GM19463 (cell line): Measurements from ENCODE around the gene PGD.
A peak's percentile ranks its signal among the peaks of the same experiment; 100 is the strongest.
"Not testable (repeated sequence)": the region's sequence is repeated elsewhere in the genome, so short reads cannot be mapped to it uniquely, and the experiment has no call there.

Experiments
- ATAC-seq: cut with Tn5 transposase; IDR thresholded peaks from one replicate; pipeline ENCODE4 v1.9.1; 2021; ENCODE audit warnings: mild to moderate bottlenecking, moderate library complexity; ENCODE audit not compliant: unreplicated experiment

Gene PGD

GRCh38 chr1:10398278-10398733, 558 bp upstream of the PGD start:
- no peak for ATAC-seq

- no peak for ATAC-seq
These were observed 629 bp downstream of the PGD start for GRCh38 chr1:10399444-10399941.

- no peak for ATAC-seq
These were observed 1.1 kb downstream of the PGD start for GRCh38 chr1:10400013-10400412.

DNA sequence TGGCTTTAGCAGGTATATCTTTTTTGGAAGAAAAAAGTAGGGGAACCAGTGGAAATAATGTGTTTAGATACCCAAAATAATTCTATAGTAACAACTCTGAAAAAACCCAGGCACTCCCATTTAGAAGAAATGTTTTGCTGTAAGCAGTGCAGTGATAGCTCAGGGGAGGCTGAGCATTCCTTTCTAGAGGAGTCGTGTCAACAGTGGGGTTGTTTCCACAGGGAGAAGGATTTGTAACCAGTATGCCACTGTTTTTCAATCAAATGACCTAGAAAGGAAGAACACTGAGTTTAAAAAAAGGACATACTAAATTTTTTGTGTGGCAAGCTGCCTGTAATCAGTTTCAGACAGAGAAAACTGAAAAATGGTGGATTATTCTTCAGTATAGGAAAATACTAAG, 2.4 kb downstream of the PGD start:
- ATAC-seq = no peak

- no peak for ATAC-seq
These were observed 3.9 kb downstream of the PGD start for GRCh38 chr1:10402729-10403274.

DNA sequence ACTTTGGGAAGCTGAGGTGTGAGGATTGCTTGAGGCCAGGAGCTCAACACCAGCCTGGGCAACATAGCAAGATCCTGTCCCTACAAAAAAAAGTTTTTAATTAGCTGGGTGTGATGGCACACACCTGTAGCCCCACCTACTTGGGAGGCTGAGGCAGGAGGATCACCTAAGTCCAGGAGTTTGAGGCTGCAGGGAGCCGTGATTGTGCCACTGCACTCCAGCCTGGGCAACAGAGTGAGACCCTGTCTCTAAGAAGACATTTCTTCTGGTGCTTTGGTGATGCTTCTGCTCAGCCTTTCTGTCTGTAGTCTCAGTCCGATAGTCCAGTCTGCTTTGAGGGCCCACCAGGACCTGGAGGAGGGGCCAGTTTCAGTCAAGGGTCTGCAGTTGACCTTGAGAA, 8.3 kb downstream of the PGD start:
- no peak for ATAC-seq

DNA sequence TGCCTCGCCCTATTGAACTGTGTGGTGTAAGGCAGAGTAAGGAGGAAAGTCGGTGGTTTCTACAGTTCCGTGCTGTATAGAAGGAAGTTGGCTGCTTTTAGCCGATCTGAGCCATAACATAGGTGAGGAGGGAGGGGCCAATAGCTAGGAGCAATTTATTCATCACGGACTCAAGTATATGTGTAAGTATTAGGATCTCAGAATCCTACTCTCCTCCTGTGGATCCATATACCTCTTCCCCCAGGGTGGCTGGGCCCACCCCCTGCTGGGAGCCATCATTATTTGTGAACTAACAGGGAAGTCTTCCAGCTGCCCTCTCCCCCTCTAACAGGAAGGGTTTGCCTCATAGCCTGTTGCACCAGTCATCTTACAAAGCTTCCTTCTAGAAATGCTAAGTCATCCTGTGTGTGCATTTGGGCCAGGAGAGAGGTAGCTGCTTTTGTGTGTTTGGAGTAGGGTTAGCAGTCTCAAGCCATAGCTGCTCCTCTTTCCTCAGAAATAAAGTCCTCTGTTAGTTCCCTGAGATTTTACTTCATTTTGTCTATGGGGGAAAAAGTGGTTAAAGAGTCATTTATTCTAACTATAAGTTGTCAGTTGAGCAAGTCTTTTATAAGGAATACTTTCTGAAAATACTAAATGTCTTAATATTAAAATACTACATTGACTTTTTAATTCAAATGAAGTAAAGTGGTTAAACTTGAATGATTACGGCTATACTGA, 16.5 kb downstream of the PGD start:
- ATAC-seq = no peak

- not testable (repeated sequence) for ATAC-seq
These were observed 17.1 kb downstream of the PGD start for GRCh38 chr1:10415967-10416366.

DNA sequence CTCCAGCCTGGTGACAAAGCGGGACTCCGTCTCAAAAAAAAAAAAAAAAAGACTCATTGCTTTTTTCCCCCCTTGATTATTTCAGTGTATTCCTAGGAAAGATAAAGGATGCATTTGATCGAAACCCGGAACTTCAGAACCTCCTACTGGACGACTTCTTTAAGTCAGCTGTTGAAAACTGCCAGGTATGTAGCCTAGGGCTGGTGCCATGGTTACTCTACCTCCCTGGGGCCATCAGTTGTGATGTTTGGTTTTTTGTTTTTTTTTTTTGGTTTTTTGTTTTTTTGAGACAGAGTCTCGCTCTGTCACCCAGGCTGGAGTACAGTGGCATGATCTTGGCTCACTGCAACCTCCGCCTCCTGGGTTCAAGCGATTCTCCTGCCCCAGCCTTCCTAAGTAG, 19.9 kb downstream of the PGD start:
- ATAC-seq = not testable (repeated sequence)

GRCh38 chr1:10419351-10419750, 20.5 kb downstream of the PGD start:
- no peak for ATAC-seq

DNA sequence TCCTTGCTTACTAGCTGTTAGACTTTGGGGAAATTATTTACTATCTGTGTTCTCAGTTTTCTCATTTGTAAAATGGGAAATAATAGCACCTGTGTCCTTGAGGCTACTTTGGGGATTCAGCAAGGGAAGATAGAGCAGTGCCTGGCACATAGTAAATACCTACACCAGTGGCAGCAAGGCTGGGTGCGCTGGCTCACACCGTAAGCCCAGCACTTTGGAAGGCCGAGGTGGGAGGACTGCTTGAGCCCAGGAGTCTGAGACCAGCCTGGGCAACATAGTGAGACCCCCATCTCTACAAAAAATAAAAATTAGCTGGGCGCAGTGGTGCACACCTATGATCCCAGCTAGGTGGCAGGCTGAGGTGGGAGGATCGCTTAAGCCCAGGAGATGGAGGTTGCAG, 22.8 kb downstream of the PGD start:
- no peak for ATAC-seq

DNA sequence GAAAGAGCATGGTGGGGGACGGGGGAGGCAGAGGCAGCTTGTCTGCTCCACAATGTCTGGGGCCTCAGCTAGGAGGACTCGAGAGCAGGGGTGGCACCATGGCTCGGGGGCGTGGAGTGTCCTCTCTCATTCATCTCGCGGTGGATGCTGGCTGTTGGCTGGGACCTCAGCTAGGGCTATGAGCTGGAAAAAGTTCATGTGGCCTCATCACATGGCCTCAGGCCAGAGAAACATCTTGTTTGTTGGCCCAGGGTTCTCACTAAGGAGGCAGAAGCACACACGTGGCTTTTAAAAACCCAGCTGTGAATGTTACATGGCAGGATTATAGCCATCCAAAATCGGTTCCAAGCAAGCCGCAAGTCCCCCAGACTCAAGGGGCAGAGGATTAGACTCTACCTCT, 25.2 kb downstream of the PGD start:
- ATAC-seq = no peak

GRCh38 chr1:10424651-10425050, 25.8 kb downstream of the PGD start:
- ATAC-seq = no peak

DNA sequence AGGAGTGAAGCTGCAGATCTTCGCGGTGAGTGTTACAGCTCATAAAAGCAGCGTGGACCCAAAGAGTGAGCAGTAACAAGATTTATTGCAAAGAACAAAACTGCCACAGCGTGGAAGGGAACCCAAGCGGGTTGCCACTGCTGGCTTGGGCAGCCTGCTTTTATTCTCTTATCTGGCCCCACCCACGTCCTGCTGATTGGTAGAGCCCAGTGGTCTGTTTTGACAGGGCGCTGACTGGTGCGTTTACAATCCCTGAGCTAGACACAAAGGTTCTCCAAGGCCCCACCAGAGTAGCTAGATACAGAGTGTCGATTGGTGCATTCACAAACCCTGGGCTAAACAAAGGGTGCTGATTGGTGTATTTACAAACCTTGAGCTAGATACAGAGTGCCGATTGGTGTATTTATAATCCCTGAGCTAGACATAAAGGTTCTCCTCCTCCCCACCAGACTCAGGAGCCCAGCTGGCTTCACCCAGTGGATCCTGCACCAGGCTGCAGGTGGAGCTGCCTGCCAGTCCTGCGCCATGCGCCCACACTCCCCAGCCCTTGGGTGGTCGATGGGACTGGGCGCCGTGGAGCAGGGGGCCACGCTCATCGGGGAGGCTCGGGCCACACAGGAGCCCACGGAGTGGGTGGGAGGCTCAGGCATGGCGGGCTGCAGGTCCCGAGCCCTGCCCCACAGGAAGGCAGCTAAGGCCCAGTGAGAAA, 27.1 kb downstream of the PGD start:
- not testable (repeated sequence) for ATAC-seq

- not testable (repeated sequence) for ATAC-seq
These were observed 27.6 kb downstream of the PGD start for GRCh38 chr1:10426535-10426848.

DNA sequence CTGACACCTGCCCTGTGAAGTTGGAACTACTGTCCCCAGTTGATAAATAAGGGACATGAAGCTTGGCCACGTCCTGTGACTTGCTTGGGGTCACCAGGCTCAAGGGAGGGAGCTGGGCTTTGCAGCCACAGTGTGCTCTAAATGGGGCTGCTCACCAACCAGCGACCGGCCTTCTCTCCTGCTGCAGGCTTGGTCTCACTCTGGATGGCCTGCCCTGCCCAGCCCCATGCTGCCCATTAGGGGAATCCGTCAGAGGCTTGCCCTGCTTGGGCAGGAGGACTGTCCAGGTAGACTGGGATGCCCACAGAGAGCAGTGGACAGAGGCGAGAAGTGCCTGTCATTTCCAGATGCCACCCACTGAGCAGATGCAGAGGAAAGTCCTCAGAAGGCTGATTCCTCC, 30.1 kb downstream of the PGD start:
- ATAC-seq = no peak

- ATAC-seq = no peak
These were observed 31.0 kb downstream of the PGD start for GRCh38 chr1:10429868-10430215.

DNA sequence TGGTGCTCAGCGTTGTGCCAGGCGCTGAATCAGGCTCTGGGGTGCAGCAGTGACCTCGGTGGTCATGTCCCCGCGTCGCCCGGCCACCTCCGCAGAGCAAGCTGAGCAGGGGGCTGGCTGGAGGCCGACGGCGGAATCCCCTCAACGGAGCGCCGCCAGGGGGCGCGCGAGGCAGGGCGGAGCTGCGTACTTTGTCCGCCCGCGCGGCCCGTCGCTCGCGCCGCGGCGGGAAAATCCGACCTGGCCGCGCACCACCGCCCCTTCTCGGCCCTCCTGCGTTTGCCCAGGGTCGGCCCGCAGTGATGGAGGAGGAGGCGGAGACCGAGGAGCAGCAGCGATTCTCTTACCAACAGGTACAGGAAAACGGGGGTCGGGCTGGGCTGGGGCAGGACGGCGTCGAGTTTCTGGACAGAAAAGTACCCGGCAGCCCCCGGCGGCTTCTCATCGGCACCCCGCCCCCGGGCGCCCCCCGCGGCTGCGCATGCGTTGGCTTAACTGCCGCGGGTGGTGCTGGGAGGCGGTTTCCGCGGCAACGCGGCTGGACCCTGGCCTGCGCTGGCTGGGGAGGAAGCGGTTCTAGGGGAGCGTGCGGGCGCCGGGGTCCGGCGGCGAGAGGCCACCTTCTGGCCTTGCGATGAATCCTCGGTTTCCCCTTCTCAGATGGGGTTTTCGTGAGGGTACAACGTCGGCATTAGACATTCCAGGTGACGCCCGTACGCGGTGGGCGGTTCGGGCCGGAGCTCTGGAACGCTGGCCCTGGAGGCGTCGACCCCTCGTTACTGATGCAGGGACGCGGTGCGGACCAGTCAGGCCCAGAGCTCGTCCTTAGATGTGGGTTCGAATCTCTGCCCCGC, 31.6 kb downstream of the PGD start, which contains the start of gene CENPS:
Gene CENPS (plus strand): TSS at position 218 of the 854 bp plus-strand sequence. CDS start 85 bp downstream, at position 303.
- peak; percentile 76 for ATAC-seq

DNA sequence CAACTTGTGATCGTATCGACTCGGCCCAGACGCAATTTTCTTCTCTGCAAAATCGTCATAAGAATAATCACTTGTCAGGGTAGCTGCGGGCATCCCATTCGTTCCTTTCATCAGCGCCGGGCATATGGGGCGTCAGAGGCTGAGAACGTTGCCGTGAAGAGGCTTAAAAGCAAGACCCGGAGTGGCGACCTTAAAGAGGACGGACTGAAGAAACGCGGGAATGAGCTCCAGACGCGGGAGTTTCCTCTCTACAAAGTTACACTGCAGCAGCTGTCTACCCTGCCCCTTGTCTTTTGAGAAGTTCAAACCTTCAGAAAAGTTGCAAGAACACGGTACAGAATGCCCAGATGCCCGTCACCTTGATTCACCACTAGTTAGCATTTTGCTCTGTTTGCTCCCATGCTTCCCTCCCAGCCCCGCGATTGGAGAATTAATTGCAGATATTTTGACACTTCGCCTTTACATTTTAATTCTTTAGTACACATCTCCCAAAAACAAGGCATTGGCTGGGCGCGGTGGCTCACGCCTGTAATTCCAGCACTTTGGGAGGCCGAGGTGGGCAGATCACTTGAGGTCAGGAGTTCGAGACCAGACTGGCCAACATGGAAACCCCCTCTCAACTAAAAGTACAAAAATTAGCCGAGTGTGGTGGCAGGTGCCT, 32.3 kb downstream of the PGD start:
- ATAC-seq = no peak

DNA sequence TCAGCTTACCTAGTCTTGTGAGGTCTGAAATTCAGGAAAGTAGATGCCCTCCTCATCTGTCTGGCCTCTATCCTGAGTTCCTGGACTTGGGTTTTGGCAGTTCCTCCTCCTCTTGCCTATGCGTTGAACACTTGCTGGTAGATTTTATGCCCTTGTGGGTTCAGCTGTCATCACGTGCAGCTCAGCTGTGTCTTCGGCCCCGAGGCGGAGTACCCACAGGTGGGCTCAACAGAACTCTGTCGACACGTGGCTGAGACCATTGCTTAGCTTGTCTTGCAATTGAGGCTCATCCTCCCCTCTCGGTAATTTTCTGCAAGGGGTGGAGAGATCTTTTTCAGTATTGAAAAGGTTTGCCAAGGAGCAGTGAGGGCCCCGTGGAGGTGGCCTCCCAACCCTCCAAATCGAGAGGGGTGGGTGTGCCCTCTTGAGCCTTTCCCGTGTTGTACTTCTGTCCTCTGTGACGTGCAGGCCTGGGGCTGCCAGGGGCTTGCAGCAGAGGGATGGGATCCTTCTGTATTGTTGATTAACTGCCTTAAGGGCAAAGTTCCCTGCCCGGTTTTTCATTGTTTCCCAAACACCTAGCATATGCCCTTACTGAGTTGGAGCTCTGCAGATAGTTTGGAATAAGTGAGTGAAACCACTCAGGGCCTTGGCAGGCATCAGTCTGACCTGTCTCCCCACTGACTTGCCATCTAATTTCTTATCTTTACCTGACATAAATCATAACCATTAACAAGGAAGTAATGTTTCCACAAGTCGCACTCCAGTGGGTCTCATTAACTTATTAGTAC, 34.2 kb downstream of the PGD start:
- no peak for ATAC-seq
